Cardiac fibroblast (primary cell): ENCODE results near the gene FAM221B.
A peak's percentile ranks its signal among the peaks of the same experiment; 100 is the strongest.

Experiments
- DNase-seq, 2 donors: peaks; one replicate each; pipeline versions ENCODE4 v3.0.0 to v3.0.0-alpha.2; 2010; ENCODE audit warnings: low read depth in 2 of 2
- H3K4me3 ChIP-seq, 2 donors: replicated peaks in 1 of 2; 1 replicate in 1 of 2; 2 replicates in 1 of 2; pipeline ENCODE4 v1.5.1; 2011; ENCODE audit warnings: low read depth in 2 of 2, low read length in 2 of 2, mild to moderate bottlenecking in 2 of 2, moderate library complexity in 1 of 2
- CTCF ChIP-seq: IDR thresholded peaks from one replicate; pipeline ENCODE4 v1.5.1; 2011; ENCODE audit warnings: low read depth, mild to moderate bottlenecking, low read length, inconsistent platforms

The FAM221B gene

DNA sequence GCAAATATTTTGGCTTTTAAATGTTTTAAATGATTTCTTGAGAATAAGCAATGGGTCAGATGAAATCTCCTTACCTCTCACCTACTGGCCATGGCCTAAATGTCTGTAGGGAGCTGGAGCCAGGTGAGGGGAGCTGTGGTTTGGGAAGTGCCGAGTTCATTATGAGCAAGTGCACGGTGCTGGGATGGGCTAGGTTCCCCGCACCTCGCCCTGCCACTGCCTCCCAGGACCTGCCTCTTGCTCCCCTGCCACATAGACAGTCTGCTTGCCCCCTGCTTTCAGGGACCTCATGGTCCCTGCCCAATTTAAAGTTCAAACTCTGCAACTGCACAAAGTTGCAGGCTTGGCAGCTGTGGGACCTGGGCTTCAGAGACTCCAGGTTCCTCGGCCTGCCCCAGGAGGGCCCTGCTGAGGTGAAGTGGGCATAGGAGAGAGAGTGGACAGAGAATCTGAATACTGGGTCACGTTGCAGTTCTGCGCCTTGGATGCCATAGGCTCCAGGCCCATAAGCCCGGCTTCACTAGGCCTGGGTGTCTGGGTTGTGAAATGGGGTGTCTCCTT lies 36.2 kb upstream of the FAM221B start:
- DNase-seq, result no peak
- H3K4me3 ChIP-seq, result no peak overlapping the region
- TF ChIP-seq CTCF, result no peak

DNA sequence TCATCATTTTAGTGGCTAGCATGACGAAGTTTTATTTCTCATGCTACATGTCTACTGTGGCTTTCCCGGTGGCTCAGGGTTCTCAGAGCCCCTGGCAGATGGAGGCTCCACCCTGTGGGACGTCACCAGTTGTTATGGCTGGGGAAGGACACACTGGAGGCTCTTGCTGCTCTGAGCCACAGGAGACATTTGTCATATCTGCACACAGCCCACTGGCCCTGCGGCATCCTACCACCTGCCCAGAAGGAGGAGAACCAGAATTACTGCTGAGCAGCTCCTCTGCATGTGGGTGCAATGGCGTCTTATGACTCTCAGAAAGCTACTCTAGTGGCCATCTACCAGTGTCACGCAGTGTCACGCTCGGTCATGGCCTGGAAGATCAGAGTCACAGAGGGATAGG lies 35.1 kb upstream of the FAM221B start:
- no peak for DNase-seq
- TF ChIP-seq CTCF, result no peak
- H3K4me3 ChIP-seq, result no peak overlapping the region

DNA sequence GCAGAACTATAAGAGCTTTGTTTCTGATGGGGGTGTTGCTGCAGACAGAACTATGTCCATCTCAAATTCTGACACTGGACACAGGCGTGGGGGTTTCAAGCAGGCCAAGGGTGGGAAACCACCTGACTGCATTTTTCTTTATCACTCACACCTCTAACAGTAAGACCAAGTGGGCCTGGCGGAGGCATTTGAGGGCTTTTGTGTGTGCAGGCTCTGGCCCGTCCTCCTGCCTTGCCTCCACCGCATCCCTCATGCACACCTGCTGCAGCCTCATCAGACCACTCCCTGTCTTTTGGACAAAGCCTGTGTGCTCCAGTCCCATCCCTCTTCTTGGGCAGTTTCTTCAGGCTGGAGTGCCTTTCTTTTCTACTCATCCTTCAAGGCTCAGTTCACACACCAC lies 33.8 kb upstream of the FAM221B start:
- no peak for TF ChIP-seq CTCF
- H3K4me3 ChIP-seq, result no peak overlapping the region
- DNase-seq, result no peak

DNA sequence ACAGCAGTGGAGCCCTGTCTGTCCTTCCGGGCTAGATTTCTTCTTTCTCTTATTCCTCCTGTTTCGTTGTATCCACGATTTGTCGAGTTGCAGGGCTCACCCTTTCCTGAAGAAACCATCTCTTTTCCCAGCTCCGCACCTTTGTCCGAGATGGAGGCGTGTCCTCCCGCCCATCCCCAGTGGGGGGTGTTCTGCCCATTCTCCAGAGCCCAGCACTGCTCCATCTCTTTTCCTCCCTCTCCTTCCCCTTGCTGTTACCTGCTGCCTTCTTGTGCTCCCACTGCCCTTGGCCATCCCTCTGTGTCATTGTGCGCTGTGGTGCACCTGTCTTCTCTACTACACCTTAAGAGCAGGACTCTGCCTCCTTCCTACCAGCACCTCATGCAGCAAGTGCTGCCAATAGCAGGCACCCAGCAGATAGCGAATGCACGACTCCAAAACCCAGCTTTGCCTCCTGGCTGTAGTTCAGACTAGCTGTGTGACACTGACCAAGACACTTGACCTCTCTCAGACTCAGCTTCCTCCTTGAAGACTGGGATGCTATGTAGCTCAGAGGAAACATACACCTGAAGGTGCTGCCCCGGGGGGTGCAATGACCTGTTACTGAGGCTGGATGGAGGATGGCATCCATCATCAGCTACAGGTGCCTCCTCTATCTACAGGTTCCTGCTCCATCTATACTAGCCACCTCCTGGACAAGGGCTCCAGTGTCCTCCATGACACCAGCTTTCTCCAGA lies 32.8 kb upstream of the FAM221B start:
- DNase-seq, result no peak
- H3K4me3 ChIP-seq, result no peak overlapping the region
- no peak for TF ChIP-seq CTCF

DNA sequence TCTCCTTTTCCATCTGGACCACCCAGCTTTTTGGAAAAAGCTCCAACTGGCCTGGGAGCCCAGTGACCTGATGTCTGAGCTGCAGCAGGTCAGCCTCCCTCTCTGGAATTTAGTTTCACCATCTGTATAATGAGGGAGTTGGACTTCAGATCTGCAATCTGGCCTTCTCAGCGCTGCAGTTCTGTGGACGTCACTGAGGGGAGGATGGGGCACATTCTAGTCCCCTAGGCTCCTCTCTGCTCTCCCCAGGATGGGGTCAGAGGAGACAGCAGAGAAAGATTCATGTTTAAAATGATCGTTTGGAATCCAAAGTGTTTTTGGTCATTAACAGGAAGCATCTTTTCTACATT lies 31.4 kb upstream of the FAM221B start:
- H3K4me3 ChIP-seq, result no peak overlapping the region
- DNase-seq, result no peak
- TF ChIP-seq CTCF, result no peak

GRCh38 chr9:35859310-35859989 lies 30.9 kb upstream of the FAM221B start:
- peak in 1 of 2 donors; percentile 11 for DNase-seq
- TF ChIP-seq CTCF, result no peak

More at GRCh38 chr9:35859310-35859989, 30.9 kb upstream of the FAM221B start:
- H3K4me3 ChIP-seq, result no peak overlapping the region
